Mesenchymal stem cell (in vitro differentiated cells and primary cell): ENCODE data around the gene PIGO.
A peak's percentile ranks its signal among the peaks of the same experiment; 100 is the strongest.

ENCODE experiments used
- DNase-seq: peaks from one replicate; pipeline ENCODE4 v3.0.0-alpha.2; 2013
- H2AFZ ChIP-seq: one replicate; pipeline ENCODE4 v1.6.1; 2013; ENCODE audit warnings: low read depth, mild to moderate bottlenecking, control low read depth, inconsistent platforms, low read length, moderate library complexity
- H2AK5ac ChIP-seq: 2 replicates; pipeline ENCODE4 v1.6.1; 2013; ENCODE audit warnings: low read length, moderate library complexity, mild to moderate bottlenecking, inconsistent platforms; ENCODE audit not compliant: severe bottlenecking
- H2BK120ac ChIP-seq: one replicate; pipeline ENCODE4 v1.6.1; 2013; ENCODE audit warnings: low read depth, mild to moderate bottlenecking, inconsistent platforms, low read length, moderate library complexity
- H2BK12ac ChIP-seq, 2 experiments: one replicate each; pipeline ENCODE4 v1.6.1; 2013; ENCODE audit warnings: inconsistent platforms in 2 of 2, low read length in 2 of 2, mild to moderate bottlenecking in 2 of 2, moderate library complexity in 2 of 2, control low read depth in 1 of 2
- H2BK15ac ChIP-seq: one replicate; pipeline ENCODE4 v1.6.1; 2013; ENCODE audit warnings: mild to moderate bottlenecking, low read depth, inconsistent platforms; ENCODE audit not compliant: poor library complexity, severe bottlenecking
- H2BK5ac ChIP-seq: 2 replicates; pipeline ENCODE4 v1.6.1; 2013; ENCODE audit warnings: low read depth, mild to moderate bottlenecking, low read length, control low read depth, inconsistent platforms; ENCODE audit not compliant: poor library complexity, severe bottlenecking
- H3K14ac ChIP-seq, 2 experiments: one replicate each; pipeline ENCODE4 v1.6.1; 2013; ENCODE audit warnings: inconsistent platforms in 2 of 2, low read length in 2 of 2, control low read depth in 1 of 2, mild to moderate bottlenecking in 1 of 2, moderate library complexity in 1 of 2
- H3K18ac ChIP-seq, 2 experiments: one replicate each; pipeline ENCODE4 v1.6.1; 2013; ENCODE audit warnings: inconsistent platforms in 2 of 2, low read length in 2 of 2, control low read depth in 1 of 2, low read depth in 1 of 2, mild to moderate bottlenecking in 1 of 2
- H3K23ac ChIP-seq, 2 experiments: one replicate each; pipeline ENCODE4 v1.6.1; 2013; ENCODE audit warnings: inconsistent platforms in 2 of 2, low read length in 2 of 2, mild to moderate bottlenecking in 2 of 2, moderate library complexity in 2 of 2, control low read depth in 1 of 2
- H3K27ac ChIP-seq: 2 replicates; pipeline ENCODE4 v1.5.1; 2013; ENCODE audit warnings: mild to moderate bottlenecking, moderate library complexity, low read length, control low read depth, inconsistent platforms; ENCODE audit not compliant: poor library complexity, severe bottlenecking
- H3K27me3 ChIP-seq, 2 experiments: 2 replicates each; pipeline versions ENCODE4 v1.6.1 to v1.7.0; 2013; ENCODE audit warnings: low read length in 2 of 2, mild to moderate bottlenecking in 2 of 2, moderate library complexity in 2 of 2, control low read depth in 1 of 2, inconsistent platforms in 1 of 2; ENCODE audit not compliant: control insufficient read depth in 1 of 2, insufficient read depth in 1 of 2
- H3K36me3 ChIP-seq, 2 experiments: 2 replicates each; pipeline versions ENCODE4 v1.6.1 to v1.7.0; 2013; ENCODE audit warnings: low read length in 2 of 2, control low read depth in 1 of 2, inconsistent platforms in 1 of 2, low read depth in 1 of 2, mild to moderate bottlenecking in 1 of 2; ENCODE audit not compliant: insufficient read depth in 2 of 2, control insufficient read depth in 1 of 2
- H3K4ac ChIP-seq, 2 experiments: one replicate each; pipeline ENCODE4 v1.6.1; 2013; ENCODE audit warnings: inconsistent platforms in 2 of 2, low read length in 2 of 2, mild to moderate bottlenecking in 2 of 2, moderate library complexity in 2 of 2, control low read depth in 1 of 2, low read depth in 1 of 2
- H3K4me1 ChIP-seq: 2 replicates; pipeline ENCODE4 v1.6.1; 2013; ENCODE audit warnings: low read depth, low read length, control low read depth; ENCODE audit not compliant: control insufficient read depth, insufficient read depth
- H3K4me2 ChIP-seq: 2 replicates; pipeline ENCODE4 v1.6.1; 2013; ENCODE audit warnings: low read length, mild to moderate bottlenecking, inconsistent platforms; ENCODE audit not compliant: poor library complexity, severe bottlenecking
- H3K4me3 ChIP-seq, 2 experiments: 2 replicates each; pipeline versions ENCODE4 v1.5.1 to v1.7.0; 2013; ENCODE audit warnings: low read length in 2 of 2, mild to moderate bottlenecking in 2 of 2, control low read depth in 1 of 2, low read depth in 1 of 2; ENCODE audit not compliant: insufficient read depth in 1 of 2
- H3K79me1 ChIP-seq: replicated peaks from 2 replicates; pipeline ENCODE4 v1.6.1; 2013; ENCODE audit warnings: mild to moderate bottlenecking, control low read depth, low read length, inconsistent platforms; ENCODE audit not compliant: poor library complexity, severe bottlenecking
- H3K9ac ChIP-seq: 2 replicates; pipeline ENCODE4 v1.7.0; 2013; ENCODE audit warnings: mild to moderate bottlenecking, low read length, moderate library complexity
- H3K9me3 ChIP-seq: 2 replicates; pipeline ENCODE4 v1.7.0; 2013; ENCODE audit warnings: mild to moderate bottlenecking, low read length; ENCODE audit not compliant: control insufficient read depth
- H4K8ac ChIP-seq: one replicate; pipeline ENCODE4 v1.6.1; 2013; ENCODE audit warnings: inconsistent platforms, mild to moderate bottlenecking, low read length, moderate library complexity
- H4K91ac ChIP-seq: one replicate; pipeline ENCODE4 v1.6.1; 2013; ENCODE audit warnings: mild to moderate bottlenecking, low read length, inconsistent platforms
- WGBS: methylation state at CpG from one replicate; pipeline ENCODE4 v1.1.7; 2013; ENCODE audit warnings: mixed read lengths; 5-methylcytosine and 5-hydroxymethylcytosine counted together

Gene PIGO

GRCh38 chr9:35054185-35054835 lies 42.1 kb downstream of the PIGO start:
- Histone ChIP-seq H3K23ac (no peak overlapping the region), H3K36me3 (peaks cover 56 to 96% of the 10 kb centered on the region in 2 experiments), H3K4me2 (no peak overlapping the region), H3K4ac (no peak overlapping the region), H2AK5ac (no peak overlapping the region), H2AFZ (no peak overlapping the region), H3K4me3 (no peak overlapping the region), H2BK15ac (no peak overlapping the region), H2BK120ac (no peak overlapping the region), H3K9me3 (no peaks in the 10 kb centered on the region), H3K14ac (no peak overlapping the region), H3K9ac (no peak overlapping the region), H4K91ac (no peak overlapping the region), H3K18ac (no peak overlapping the region), H4K8ac (no peak overlapping the region), H2BK12ac (no peak overlapping the region), H3K4me1 (no peaks in the 10 kb centered on the region), H3K79me1 (peaks cover 27% of the 10 kb centered on the region), H2BK5ac (no peak overlapping the region), H3K27me3 (no peaks in the 10 kb centered on the region), H3K27ac (no peak overlapping the region)
- WGBS, result 56% methylated on average over 4 of the region's 5 CpGs
- DNase-seq, result no peak

- Histone ChIP-seq H2BK12ac (no peak overlapping the region), H4K8ac (no peak overlapping the region), H2BK5ac (no peak overlapping the region), H2BK15ac (no peak overlapping the region), H4K91ac (no peak overlapping the region), H3K4me3 (no peak overlapping the region), H3K9me3 (no peaks in the 10 kb centered on the region), H2BK120ac (no peak overlapping the region), H3K27ac (no peak overlapping the region), H3K14ac (no peak overlapping the region), H3K23ac (no peak overlapping the region), H2AFZ (no peak overlapping the region), H3K4ac (no peak overlapping the region), H3K27me3 (no peaks in the 10 kb centered on the region), H3K79me1 (peaks cover 18% of the 10 kb centered on the region), H2AK5ac (no peak overlapping the region), H3K36me3 (peaks cover 43 to 85% of the 10 kb centered on the region in 2 experiments), H3K9ac (peak overlapping the region; percentile 9), H3K18ac (no peak overlapping the region), H3K4me2 (no peak overlapping the region), H3K4me1 (no peaks in the 10 kb centered on the region)
- 98% methylated on average over 5 of the region's 7 CpGs for WGBS
- DNase-seq, result peak; percentile 69
These were observed 45.1 kb downstream of the PIGO start for GRCh38 chr9:35051069-35051967.

GRCh38 chr9:35048511-35048910 lies 47.9 kb downstream of the PIGO start:
- H3K4me1 ChIP-seq, result peaks cover 10% of the 10 kb centered on the region
- no peak overlapping the region for H2BK12ac ChIP-seq
- H3K9ac ChIP-seq, result no peak overlapping the region
- no peak overlapping the region for H3K14ac ChIP-seq
- H3K4me2 ChIP-seq, result no peak overlapping the region
- H2AK5ac ChIP-seq, result no peak overlapping the region
- H3K79me1 ChIP-seq, result peaks cover 14% of the 10 kb centered on the region
- H3K9me3 ChIP-seq, result no peaks in the 10 kb centered on the region
- no peak overlapping the region for H3K18ac ChIP-seq
- H2AFZ ChIP-seq, result no peak overlapping the region
- H4K8ac ChIP-seq, result no peak overlapping the region
- no peak overlapping the region for H2BK5ac ChIP-seq
- H3K27me3 ChIP-seq, result no peaks in the 10 kb centered on the region
- no peak for DNase-seq
- 99% methylated on average over 5 of the region's 6 CpGs for WGBS
- no peak overlapping the region for H3K23ac ChIP-seq
- no peak overlapping the region for H2BK120ac ChIP-seq
- no peak overlapping the region for H3K4me3 ChIP-seq
- H4K91ac ChIP-seq, result no peak overlapping the region
- H3K27ac ChIP-seq, result no peak overlapping the region
- no peak overlapping the region for H3K4ac ChIP-seq
- no peak overlapping the region for H2BK15ac ChIP-seq
- peaks cover 38 to 81% of the 10 kb centered on the region in 2 experiments for H3K36me3 ChIP-seq

- no peak overlapping the region for H2AFZ ChIP-seq
- H3K23ac ChIP-seq, result no peak overlapping the region
- H3K27ac ChIP-seq, result peak overlapping the region; percentile 33
- H2BK15ac ChIP-seq, result no peak overlapping the region
- H3K18ac ChIP-seq, result no peak overlapping the region
- H3K4me2 ChIP-seq, result no peak overlapping the region
- H4K91ac ChIP-seq, result no peak overlapping the region
- H2BK12ac ChIP-seq, result no peak overlapping the region
- no peak overlapping the region for H3K4ac ChIP-seq
- H2AK5ac ChIP-seq, result no peak overlapping the region
- H3K9me3 ChIP-seq, result no peaks in the 10 kb centered on the region
- no peak overlapping the region for H2BK5ac ChIP-seq
- no peak for DNase-seq
- H3K27me3 ChIP-seq, result no peaks in the 10 kb centered on the region
- H2BK120ac ChIP-seq, result no peak overlapping the region
- H3K4me3 ChIP-seq, result no peak overlapping the region
- WGBS, result 90% methylated on average over 2 of the region's 3 CpGs
- H3K4me1 ChIP-seq, result peaks cover 10% of the 10 kb centered on the region
- peaks cover 27 to 64% of the 10 kb centered on the region in 2 experiments for H3K36me3 ChIP-seq
- no peak overlapping the region for H3K9ac ChIP-seq
- H3K14ac ChIP-seq, result no peak overlapping the region
- H3K79me1 ChIP-seq, result peaks cover 4% of the 10 kb centered on the region
- no peak overlapping the region for H4K8ac ChIP-seq
These were observed 52.3 kb downstream of the PIGO start for GRCh38 chr9:35044071-35044470.
